ENCODE data around the gene TSPAN9.

GRCh38 chr12:3083241-3083920 is 6.2 kb downstream of the TSPAN9 start:
- no peak for TF ChIP-seq CTCF (conservative IDR thresholded peaks at IDR 0.05; ENCODE audit: low read depth in 2 of 2)
- no peak for TF ChIP-seq REST (IDR thresholded peaks at IDR 0.05; ENCODE audit: unreplicated experiment)
- no peak for TF ChIP-seq EZH2 (IDR thresholded peaks at IDR 0.05; ENCODE audit: low read depth, unreplicated experiment)
- TF ChIP-seq JUNB (IDR thresholded peaks at IDR 0.05; ENCODE audit: unreplicated experiment) = no peak
- TF ChIP-seq POLR2AphosphoS5 (IDR thresholded peaks at IDR 0.05; ENCODE audit: low read depth) = no peak
- TF ChIP-seq CREB1 (CRISPR knock-in tag; IDR thresholded peaks at IDR 0.05; ENCODE audit: low read depth) = no peak
